Measurements from ENCODE around the gene FBXO30.

FBXO30 gene

DNA sequence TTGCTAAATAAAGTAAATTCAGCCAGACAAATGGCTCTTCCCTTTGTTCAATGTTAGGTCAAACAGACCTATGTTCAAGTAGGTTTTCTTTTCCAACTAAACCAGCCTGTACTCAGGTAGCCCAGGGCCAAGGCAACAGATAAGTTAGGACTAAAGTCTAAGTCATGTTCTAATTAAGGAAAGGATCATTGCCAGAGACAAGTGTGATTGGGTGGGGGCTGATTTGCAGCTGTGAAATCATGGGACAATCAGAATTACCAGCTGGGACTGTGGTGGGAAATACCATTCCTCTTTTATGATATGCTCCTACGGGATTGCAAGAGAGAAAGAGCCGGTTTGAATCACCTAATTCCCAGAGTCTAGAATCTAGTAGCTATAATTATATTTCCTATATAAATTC is 4.2 kb upstream of the FBXO30 start:
- CTCF ChIA-PET, result no interaction called here
- TF ChIP-seq ZNF514 (tag by site-specific recombination; IDR thresholded peaks at IDR 0.05), result no peak
- TF ChIP-seq ZFP37 (tag by site-specific recombination; IDR thresholded peaks at IDR 0.05), result no peak
- TF ChIP-seq ZSCAN30 (tag by site-specific recombination; IDR thresholded peaks at IDR 0.05), result no peak
- no peak for TF ChIP-seq ZNF654 (tag by site-specific recombination; IDR thresholded peaks at IDR 0.05; ENCODE audit: low read depth)
- TF ChIP-seq EGR2 (tag by site-specific recombination; IDR thresholded peaks at IDR 0.05; ENCODE audit: low read depth), result no peak
- TF ChIP-seq ZNF211 (tag by site-specific recombination; IDR thresholded peaks at IDR 0.05; ENCODE audit: low read depth), result no peak
- no peak overlapping the region for H3K4me3 ChIP-seq (ENCODE audit: low read depth, low read length)
- no peak overlapping the region for H3K27ac ChIP-seq (ENCODE audit: extremely low read depth, low read depth, low read length)
- POLR2A ChIA-PET, result no interaction called here
- H3K36me3 ChIP-seq (ENCODE audit: control insufficient read depth in 2 of 2, insufficient read depth in 1 of 2, low read length in 2 of 2), result no peaks in the 10 kb centered on the region; a peak in 1 of 3 replicates
- H3K4me1 ChIP-seq (ENCODE audit: control insufficient read depth, insufficient read depth, low read length), result no peaks in the 10 kb centered on the region
- no peaks in the 10 kb centered on the region for H3K9me3 ChIP-seq (ENCODE audit: control insufficient read depth, insufficient read depth, low read depth, low read length)

DNA sequence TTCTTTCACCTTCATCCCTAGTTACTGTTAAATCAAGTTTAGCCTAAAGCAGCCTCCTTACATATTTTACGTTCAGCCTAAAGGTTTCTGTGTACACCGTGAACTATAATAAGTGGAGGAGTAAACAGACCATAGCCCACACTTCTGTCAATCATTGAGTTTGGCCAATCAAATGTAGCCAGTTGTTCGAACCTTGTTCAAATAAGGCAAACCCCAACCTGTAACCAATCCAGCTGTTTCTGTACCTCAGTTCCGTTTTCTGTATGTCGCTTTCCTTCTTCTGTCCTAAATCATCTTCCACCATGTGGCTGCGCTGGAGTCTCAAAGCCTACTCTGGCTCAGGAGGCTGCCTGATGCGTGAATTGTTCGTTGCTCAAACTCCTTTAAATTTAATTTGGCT is 1.8 kb upstream of the FBXO30 start:
- ChIA-PET CTCF (interaction anchor here (0.9 to 1.6 kb wide), 2 partner anchors 18 to 113 kb away, joined by 3 to 4 read pairs; no protein-coding TSS in a partner anchor), POLR2A (interaction anchor here (0.6 to 1.0 kb wide), 2 partner anchors 14 to 1847 kb away, joined by 4 to 11 read pairs; no protein-coding TSS in a partner anchor)
- no peaks in the 10 kb centered on the region; a peak in 1 of 3 replicates for H3K36me3 ChIP-seq (ENCODE audit: control insufficient read depth in 2 of 2, insufficient read depth in 1 of 2, low read length in 2 of 2)
- H3K9me3 ChIP-seq (ENCODE audit: control insufficient read depth, insufficient read depth, low read depth, low read length), result no peaks in the 10 kb centered on the region
- TF ChIP-seq ZNF521 (tag by site-specific recombination; IDR thresholded peaks at IDR 0.05) (no peak), ZNF174 (tag by site-specific recombination; IDR thresholded peaks at IDR 0.05) (no peak), ZNF510 (tag by site-specific recombination; IDR thresholded peaks at IDR 0.05; ENCODE audit: insufficient replicate concordance) (no peak), ZNF10 (tag by site-specific recombination; IDR thresholded peaks at IDR 0.05) (no peak), ZNF148 (tag by site-specific recombination; IDR thresholded peaks at IDR 0.05; ENCODE audit: borderline replicate concordance) (no peak), ZNF610 (tag by site-specific recombination; IDR thresholded peaks at IDR 0.05; ENCODE audit: borderline replicate concordance) (no peak), ZNF549 (tag by site-specific recombination; IDR thresholded peaks at IDR 0.05) (no peak), SALL2 (tag by site-specific recombination; IDR thresholded peaks at IDR 0.05; ENCODE audit: borderline replicate concordance) (no peak), ZBTB20 (tag by site-specific recombination; IDR thresholded peaks at IDR 0.05) (no peak), MEIS1 (CRISPR knock-in tag; IDR thresholded peaks at IDR 0.05; ENCODE audit: borderline replicate concordance) (no peak), ZNF274 (IDR thresholded peaks at IDR 0.05; ENCODE audit: low read length) (no peak), ZNF274 (tag by site-specific recombination; IDR thresholded peaks at IDR 0.05; ENCODE audit: borderline replicate concordance) (no peak), SCRT1 (tag by site-specific recombination; IDR thresholded peaks at IDR 0.05; ENCODE audit: borderline replicate concordance) (no peak), ZBTB10 (tag by site-specific recombination; IDR thresholded peaks at IDR 0.05) (no peak), ZNF76 (tag by site-specific recombination; IDR thresholded peaks at IDR 0.05; ENCODE audit: borderline replicate concordance, low read depth) (no peak), ZNF658 (tag by site-specific recombination; IDR thresholded peaks at IDR 0.05) (no peak), ZNF311 (tag by site-specific recombination; IDR thresholded peaks at IDR 0.05; ENCODE audit: borderline replicate concordance) (no peak), WT1 (tag by site-specific recombination; IDR thresholded peaks at IDR 0.05) (no peak)
- TF ChIP-seq, protein P1, sequence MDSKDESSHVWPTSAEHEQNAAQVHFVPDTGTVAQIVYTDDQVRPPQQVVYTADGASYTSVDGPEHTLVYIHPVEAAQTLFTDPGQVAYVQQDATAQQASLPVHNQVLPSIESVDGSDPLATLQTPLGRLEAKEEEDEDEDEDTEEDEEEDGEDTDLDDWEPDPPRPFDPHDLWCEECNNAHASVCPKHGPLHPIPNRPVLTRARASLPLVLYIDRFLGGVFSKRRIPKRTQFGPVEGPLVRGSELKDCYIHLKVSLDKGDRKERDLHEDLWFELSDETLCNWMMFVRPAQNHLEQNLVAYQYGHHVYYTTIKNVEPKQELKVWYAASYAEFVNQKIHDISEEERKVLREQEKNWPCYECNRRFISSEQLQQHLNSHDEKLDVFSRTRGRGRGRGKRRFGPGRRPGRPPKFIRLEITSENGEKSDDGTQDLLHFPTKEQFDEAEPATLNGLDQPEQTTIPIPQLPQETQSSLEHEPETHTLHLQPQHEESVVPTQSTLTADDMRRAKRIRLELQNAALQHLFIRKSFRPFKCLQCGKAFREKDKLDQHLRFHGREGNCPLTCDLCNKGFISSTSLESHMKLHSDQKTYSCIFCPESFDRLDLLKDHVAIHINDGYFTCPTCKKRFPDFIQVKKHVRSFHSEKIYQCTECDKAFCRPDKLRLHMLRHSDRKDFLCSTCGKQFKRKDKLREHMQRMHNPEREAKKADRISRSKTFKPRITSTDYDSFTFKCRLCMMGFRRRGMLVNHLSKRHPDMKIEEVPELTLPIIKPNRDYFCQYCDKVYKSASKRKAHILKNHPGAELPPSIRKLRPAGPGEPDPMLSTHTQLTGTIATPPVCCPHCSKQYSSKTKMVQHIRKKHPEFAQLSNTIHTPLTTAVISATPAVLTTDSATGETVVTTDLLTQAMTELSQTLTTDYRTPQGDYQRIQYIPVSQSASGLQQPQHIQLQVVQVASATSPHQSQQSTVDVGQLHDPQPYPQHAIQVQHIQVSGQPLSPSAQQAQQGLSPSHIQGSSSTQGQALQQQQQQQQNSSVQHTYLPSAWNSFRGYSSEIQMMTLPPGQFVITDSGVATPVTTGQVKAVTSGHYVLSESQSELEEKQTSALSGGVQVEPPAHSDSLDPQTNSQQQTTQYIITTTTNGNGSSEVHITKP (tag by site-specific recombination; IDR thresholded peaks at IDR 0.05), result no peak
- H3K4me3 ChIP-seq (ENCODE audit: low read depth, low read length), result no peak overlapping the region
- H3K4me1 ChIP-seq (ENCODE audit: control insufficient read depth, insufficient read depth, low read length), result peaks cover 5% of the 10 kb centered on the region
- H3K27ac ChIP-seq (ENCODE audit: extremely low read depth, low read depth, low read length), result no peak overlapping the region

Measured in HEK293 (cell line).